ENCODE results near the gene LMO4. TPM values are rescaled to one million over a fixed set of nuclear protein-coding genes. Genes with fewer than 3 reads are reported as not detected.

LMO4 gene
- total and polyA plus RNA-seq, 10 of the 15 experiments (the other 5 are each of a cell fraction or from before 2014, with no cell fraction given), result 3.8 to 76.6 (median 20.7) TPM

DNA sequence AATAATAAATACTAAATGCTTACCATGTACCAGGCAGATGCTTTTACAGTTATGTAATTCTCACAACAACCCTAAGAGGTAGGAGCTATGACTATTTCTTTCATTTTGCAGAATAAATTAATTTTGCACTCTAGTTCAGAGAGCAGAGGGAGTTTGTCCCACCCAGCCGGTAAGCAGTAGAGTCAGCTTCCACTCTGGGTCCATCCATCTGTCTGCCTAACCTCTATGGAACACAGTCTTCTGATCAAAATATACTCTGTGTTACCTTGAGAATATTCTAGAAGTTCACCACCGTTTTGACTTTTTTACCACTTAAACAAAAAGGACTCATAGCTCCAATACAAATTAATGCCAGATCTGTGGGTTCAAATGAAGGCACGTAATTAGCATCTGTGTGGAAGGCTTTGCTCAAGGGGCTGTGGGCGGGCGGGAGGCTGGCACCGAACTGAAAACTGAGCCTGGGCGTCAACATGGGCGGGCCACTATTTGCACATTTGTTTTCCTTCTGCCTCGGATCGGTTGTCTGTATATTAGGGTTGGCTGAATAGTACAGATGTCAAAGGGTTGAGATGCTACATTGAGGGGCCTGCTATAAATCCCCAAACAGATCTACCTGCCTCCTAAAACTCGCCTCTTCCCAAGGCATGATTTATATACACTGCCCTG is 33.1 kb upstream of the LMO4 start (continued):
- TF ChIP-seq, protein P1, sequence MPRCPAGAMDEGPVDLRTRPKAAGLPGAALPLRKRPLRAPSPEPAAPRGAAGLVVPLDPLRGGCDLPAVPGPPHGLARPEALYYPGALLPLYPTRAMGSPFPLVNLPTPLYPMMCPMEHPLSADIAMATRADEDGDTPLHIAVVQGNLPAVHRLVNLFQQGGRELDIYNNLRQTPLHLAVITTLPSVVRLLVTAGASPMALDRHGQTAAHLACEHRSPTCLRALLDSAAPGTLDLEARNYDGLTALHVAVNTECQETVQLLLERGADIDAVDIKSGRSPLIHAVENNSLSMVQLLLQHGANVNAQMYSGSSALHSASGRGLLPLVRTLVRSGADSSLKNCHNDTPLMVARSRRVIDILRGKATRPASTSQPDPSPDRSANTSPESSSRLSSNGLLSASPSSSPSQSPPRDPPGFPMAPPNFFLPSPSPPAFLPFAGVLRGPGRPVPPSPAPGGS (IDR thresholded peaks at IDR 0.05; ENCODE audit: borderline replicate concordance, insufficient read depth, low read depth, low read length, poor library complexity, severe bottlenecking), result no peak

DNA sequence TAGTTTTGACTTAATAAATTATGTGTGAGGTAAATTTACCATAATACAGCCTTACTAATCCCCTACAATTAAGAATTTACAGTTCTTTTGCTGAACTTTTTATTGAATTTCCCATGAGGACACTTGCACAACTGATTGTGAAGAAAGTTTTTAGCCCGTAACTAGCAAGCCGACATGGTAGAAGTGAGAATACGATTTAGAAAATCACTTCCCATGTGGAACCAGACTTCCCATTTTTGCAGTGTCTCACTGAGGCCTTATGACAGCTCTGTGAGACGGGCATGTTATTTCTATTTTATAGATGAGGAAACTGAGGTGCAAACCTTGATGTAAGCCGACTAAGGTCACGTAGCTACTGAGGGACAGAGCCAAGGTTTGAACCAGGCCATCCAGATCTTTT is 32.5 kb upstream of the LMO4 start:
- intact Hi-C loops (cut with micrococcal nuclease; ENCODE audit: unreplicated experiment) (loop anchor here (10.0 kb wide), 1 partner anchor 889 kb away; no protein-coding TSS in a partner anchor), in situ Hi-C loops (cut with MboI) (loop anchor here (10.0 kb wide), 2 partner anchors 161 to 659 kb away; no protein-coding TSS in a partner anchor)
- POLR2A ChIA-PET, result no interaction called here
- Histone ChIP-seq H4K20me1 (ENCODE audit: control insufficient read depth, insufficient read depth) (no peaks in the 10 kb centered on the region), H3K9ac (ENCODE audit: control insufficient read depth, insufficient read depth, low read length) (no peak overlapping the region), H3K27ac (ENCODE audit: control insufficient read depth, insufficient read depth) (no peak overlapping the region), H3K9me3 (replicated peaks; ENCODE audit: control insufficient read depth, insufficient read depth, low read length) (no peaks in the 10 kb centered on the region; the same call in 2 of the 3 replicates), H3K4me1 (ENCODE audit: control insufficient read depth, insufficient read depth, low read length) (no peaks in the 10 kb centered on the region), H2AFZ (ENCODE audit: control insufficient read depth, low read depth, low read length) (no peak overlapping the region), H3K79me2 (ENCODE audit: control insufficient read depth, insufficient read depth, low read length) (no peaks in the 10 kb centered on the region), H3K4me3 (no peak overlapping the region), H3K36me3 (ENCODE audit: control insufficient read depth in 2 of 2, insufficient read depth in 2 of 2, low read length in 1 of 2) (no peaks in the 10 kb centered on the region), H3K4me2 (ENCODE audit: control insufficient read depth, insufficient read depth) (no peak overlapping the region), H3K27me3 (replicated peaks in 1 of 2; ENCODE audit: control insufficient read depth in 2 of 2, insufficient read depth in 2 of 2, low read length in 1 of 2) (no peaks in the 10 kb centered on the region)
- CTCF ChIA-PET, result interaction anchor here (4.3 kb wide), 1 partner anchor 657 kb away, joined by 46 read pairs; no protein-coding TSS in a partner anchor
- no peak for FAIRE-seq
- ATAC-seq, result no peak
- DNase-seq (ENCODE audit: low read depth, low spot score), result no peak
- SMC1A ChIA-PET (ENCODE audit: uncharacterized antibody, unreplicated experiment), result no interaction called here
- no TSS peak for BruUV-seq (replicated peaks)
- RAD21 ChIA-PET (ENCODE audit: unreplicated experiment), result no interaction called here
- 70% methylated on average over 6 of the region's 6 CpGs for WGBS (ENCODE audit: insufficient coverage, insufficient replicate concordance, low lambda C conversion rate, missing lambda C conversion rate)
- TF ChIP-seq SUZ12 (IDR thresholded peaks at IDR 0.05; ENCODE audit: unreplicated experiment) (no peak), MYC (IDR thresholded peaks at IDR 0.05; ENCODE audit: insufficient read depth, insufficient read length, insufficient replicate concordance, low read length, severe bottlenecking) (no peak), MEF2A (IDR thresholded peaks at IDR 0.05; ENCODE audit: insufficient read depth, low read depth, low read length) (no peak), HCFC1 (IDR thresholded peaks at IDR 0.05; ENCODE audit: low read length) (no peak), BRCA1 (IDR thresholded peaks at IDR 0.05; ENCODE audit: low read depth, low read length) (no peak), FOXK2 (IDR thresholded peaks at IDR 0.05) (no peak), NBN (IDR thresholded peaks at IDR 0.05) (no peak), RAD21 (IDR thresholded peaks at IDR 0.05; ENCODE audit: insufficient read depth, low read depth, low read length) (no peak), EZH2 (IDR thresholded peaks at IDR 0.05; ENCODE audit: borderline replicate concordance, control insufficient read depth, low read depth, low read length) (no peak), ZNF217 (IDR thresholded peaks at IDR 0.05) (no peak), ASH2L (IDR thresholded peaks at IDR 0.05; ENCODE audit: borderline replicate concordance, low read depth) (no peak), CREM (IDR thresholded peaks at IDR 0.05; ENCODE audit: low read depth) (no peak)
- TF ChIP-seq, protein P2, sequence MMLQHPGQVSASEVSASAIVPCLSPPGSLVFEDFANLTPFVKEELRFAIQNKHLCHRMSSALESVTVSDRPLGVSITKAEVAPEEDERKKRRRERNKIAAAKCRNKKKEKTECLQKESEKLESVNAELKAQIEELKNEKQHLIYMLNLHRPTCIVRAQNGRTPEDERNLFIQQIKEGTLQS (IDR thresholded peaks at IDR 0.05; ENCODE audit: borderline replicate concordance, extremely low read depth, low read depth, low read length), result no peak
- TF ChIP-seq, protein P3, sequence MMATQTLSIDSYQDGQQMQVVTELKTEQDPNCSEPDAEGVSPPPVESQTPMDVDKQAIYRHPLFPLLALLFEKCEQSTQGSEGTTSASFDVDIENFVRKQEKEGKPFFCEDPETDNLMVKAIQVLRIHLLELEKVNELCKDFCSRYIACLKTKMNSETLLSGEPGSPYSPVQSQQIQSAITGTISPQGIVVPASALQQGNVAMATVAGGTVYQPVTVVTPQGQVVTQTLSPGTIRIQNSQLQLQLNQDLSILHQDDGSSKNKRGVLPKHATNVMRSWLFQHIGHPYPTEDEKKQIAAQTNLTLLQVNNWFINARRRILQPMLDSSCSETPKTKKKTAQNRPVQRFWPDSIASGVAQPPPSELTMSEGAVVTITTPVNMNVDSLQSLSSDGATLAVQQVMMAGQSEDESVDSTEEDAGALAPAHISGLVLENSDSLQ (IDR thresholded peaks at IDR 0.05), result no peak
- TF ChIP-seq, protein P4, sequence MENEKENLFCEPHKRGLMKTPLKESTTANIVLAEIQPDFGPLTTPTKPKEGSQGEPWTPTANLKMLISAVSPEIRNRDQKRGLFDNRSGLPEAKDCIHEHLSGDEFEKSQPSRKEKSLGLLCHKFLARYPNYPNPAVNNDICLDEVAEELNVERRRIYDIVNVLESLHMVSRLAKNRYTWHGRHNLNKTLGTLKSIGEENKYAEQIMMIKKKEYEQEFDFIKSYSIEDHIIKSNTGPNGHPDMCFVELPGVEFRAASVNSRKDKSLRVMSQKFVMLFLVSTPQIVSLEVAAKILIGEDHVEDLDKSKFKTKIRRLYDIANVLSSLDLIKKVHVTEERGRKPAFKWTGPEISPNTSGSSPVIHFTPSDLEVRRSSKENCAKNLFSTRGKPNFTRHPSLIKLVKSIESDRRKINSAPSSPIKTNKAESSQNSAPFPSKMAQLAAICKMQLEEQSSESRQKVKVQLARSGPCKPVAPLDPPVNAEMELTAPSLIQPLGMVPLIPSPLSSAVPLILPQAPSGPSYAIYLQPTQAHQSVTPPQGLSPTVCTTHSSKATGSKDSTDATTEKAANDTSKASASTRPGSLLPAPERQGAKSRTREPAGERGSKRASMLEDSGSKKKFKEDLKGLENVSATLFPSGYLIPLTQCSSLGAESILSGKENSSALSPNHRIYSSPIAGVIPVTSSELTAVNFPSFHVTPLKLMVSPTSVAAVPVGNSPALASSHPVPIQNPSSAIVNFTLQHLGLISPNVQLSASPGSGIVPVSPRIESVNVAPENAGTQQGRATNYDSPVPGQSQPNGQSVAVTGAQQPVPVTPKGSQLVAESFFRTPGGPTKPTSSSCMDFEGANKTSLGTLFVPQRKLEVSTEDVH (IDR thresholded peaks at IDR 0.05; ENCODE audit: low read depth, partially characterized antibody), result no peak
